Purkinje cell (primary cell): ENCODE measurements around the gene NGF. TPM values are rescaled to one million over a fixed set of nuclear protein-coding genes. Genes with fewer than 3 reads are reported as not detected.

Experiments used
- polyA plus RNA-seq: library from polyadenylated mRNA; unstranded; fragments of >200 nt; fragmentation: Nextera tagmentation; gene quantifications from 2 replicates; pipeline ENCODE4 v1.2.1, GENCODE V29; 2014

Gene NGF
- 0.62 TPM in 1 of 2 replicates, not detected in the other for polyA plus RNA-seq

GRCh38 chr1:115337633-115338456, at the start of gene NGF:
Gene NGF, minus strand, starts transcription at chr1:115338249. Its CDS starts 51,454 bp downstream, at chr1:115286795.

Other genes starting within 250 kb of the NGF start
- gene TSPAN2, start 248.7 kb downstream of the NGF start, polyA plus RNA-seq = 10.4 and 10.7 TPM in 2 replicates